Stimulated activated naive CD4-positive, alpha-beta T cell (primary cell): Measurements from ENCODE around the gene ALK.

Experiments used
- DNase-seq, 6 experiments: peaks; one replicate each; lab custom pipeline; 2025; lab: John Stamatoyannopoulos, UW

ALK gene

GRCh38 chr2:29317801-29318485 is 603.4 kb downstream of the ALK start:
- no peak for DNase-seq

GRCh38 chr2:29317077-29317517 is 604.3 kb downstream of the ALK start:
- DNase-seq: no peak

- peak; percentile 5 to 66 (median 29) for DNase-seq
Observed at GRCh38 chr2:29314816-29315571, 606.4 kb downstream of the ALK start.

GRCh38 chr2:29311458-29311857 is 609.9 kb downstream of the ALK start:
- no peak for DNase-seq

GRCh38 chr2:29310650-29311348 is 610.6 kb downstream of the ALK start:
- no peak for DNase-seq

GRCh38 chr2:29309090-29310029 is 612.0 kb downstream of the ALK start:
- peak in 4 of 6 experiments; percentile 4 to 48 (median 14) for DNase-seq

- DNase-seq: no peak
Observed at GRCh38 chr2:29308366-29308765, 613.0 kb downstream of the ALK start.

- no peak for DNase-seq
Observed at GRCh38 chr2:29307519-29307918, 613.9 kb downstream of the ALK start.

- no peak for DNase-seq
Observed at GRCh38 chr2:29305762-29306161, 615.6 kb downstream of the ALK start.

- DNase-seq: no peak
Observed at GRCh38 chr2:29304399-29305060, 616.9 kb downstream of the ALK start.

GRCh38 chr2:29296585-29296984 is 624.8 kb downstream of the ALK start:
- DNase-seq: no peak

GRCh38 chr2:29295845-29296244 is 625.5 kb downstream of the ALK start:
- DNase-seq: no peak

GRCh38 chr2:29293830-29294438 is 627.5 kb downstream of the ALK start:
- no peak for DNase-seq

- DNase-seq: no peak
Observed at GRCh38 chr2:29290293-29291047, 630.9 kb downstream of the ALK start.

GRCh38 chr2:29284671-29285070 is 636.7 kb downstream of the ALK start:
- no peak for DNase-seq

GRCh38 chr2:29281916-29282247 is 639.5 kb downstream of the ALK start:
- DNase-seq: no peak

GRCh38 chr2:29281086-29281915 is 640.1 kb downstream of the ALK start:
- no peak for DNase-seq

GRCh38 chr2:29278966-29279365 is 642.4 kb downstream of the ALK start:
- no peak for DNase-seq

GRCh38 chr2:29276151-29276550 is 645.2 kb downstream of the ALK start:
- DNase-seq: no peak
